Stimulated activated effector memory CD8-positive, alpha-beta T cell treated with anti-CD3 and anti-CD28 coated beads, Interleukin-12 subunit alpha, Interleukin-12 subunit beta, amount 100 ng/mL, for 72 hours (primary cell): ENCODE measurements around the gene GALNT2.

Experiments used
- ATAC-seq: fragments of 150-1000 bp; cut with Tn5 transposase; 2 replicates; pipeline ENCODE4 v1.10.0; 2021
- DNase-seq, 2 donors: peaks; one replicate each; pipeline ENCODE4 v3.0.0; 2021 to 2022; ENCODE audit warnings: low spot score in 2 of 2
- H3K27ac Mint-ChIP-seq: one replicate; pipeline ENCODE4 v1.8.0; 2022; ENCODE audit warnings: mild to moderate bottlenecking, mixed read lengths
- H3K36me3 Mint-ChIP-seq: one replicate; pipeline ENCODE4 v1.8.0; 2022; ENCODE audit warnings: mild to moderate bottlenecking, mixed read lengths
- H3K4me1 Mint-ChIP-seq: one replicate; pipeline ENCODE4 v1.8.0; 2022; ENCODE audit warnings: mixed read lengths
- H3K4me3 Mint-ChIP-seq: one replicate; pipeline ENCODE4 v1.8.0; 2022; ENCODE audit warnings: mild to moderate bottlenecking, mixed read lengths
- H3K9me3 Mint-ChIP-seq: one replicate; pipeline ENCODE4 v1.8.0; 2022; ENCODE audit warnings: mixed read lengths

The GALNT2 gene

GRCh38 chr1:230316864-230317745 lies 250.1 kb downstream of the GALNT2 start:
- H3K27ac Mint-ChIP-seq = no peak overlapping the region
- no peaks in the 10 kb centered on the region for H3K4me1 Mint-ChIP-seq
- no peaks in the 10 kb centered on the region for H3K9me3 Mint-ChIP-seq
- no peak for DNase-seq
- no peak for ATAC-seq
- no peaks in the 10 kb centered on the region for H3K36me3 Mint-ChIP-seq
- no peak overlapping the region for H3K4me3 Mint-ChIP-seq

GRCh38 chr1:230317823-230318819 lies 251.1 kb downstream of the GALNT2 start:
- no peak overlapping the region for H3K27ac Mint-ChIP-seq
- no peaks in the 10 kb centered on the region for H3K9me3 Mint-ChIP-seq
- no peaks in the 10 kb centered on the region for H3K36me3 Mint-ChIP-seq
- H3K4me1 Mint-ChIP-seq = no peaks in the 10 kb centered on the region
- ATAC-seq (no peak), DNase-seq (no peak)
- no peak overlapping the region for H3K4me3 Mint-ChIP-seq

- Mint-ChIP-seq H3K36me3 (no peaks in the 10 kb centered on the region), H3K4me3 (no peak overlapping the region), H3K27ac (no peak overlapping the region), H3K9me3 (no peaks in the 10 kb centered on the region), H3K4me1 (no peaks in the 10 kb centered on the region)
- ATAC-seq (no peak), DNase-seq (no peak)
Measured at GRCh38 chr1:230319014-230319747, 252.1 kb downstream of the GALNT2 start.

GRCh38 chr1:230320804-230321203 lies 253.8 kb downstream of the GALNT2 start:
- H3K27ac Mint-ChIP-seq = no peak overlapping the region
- no peaks in the 10 kb centered on the region for H3K36me3 Mint-ChIP-seq
- no peaks in the 10 kb centered on the region for H3K9me3 Mint-ChIP-seq
- ATAC-seq (no peak), DNase-seq (no peak)
- H3K4me1 Mint-ChIP-seq = no peaks in the 10 kb centered on the region
- H3K4me3 Mint-ChIP-seq = no peak overlapping the region

GRCh38 chr1:230321341-230321740 lies 254.3 kb downstream of the GALNT2 start:
- Mint-ChIP-seq H3K9me3 (no peaks in the 10 kb centered on the region), H3K4me1 (no peaks in the 10 kb centered on the region), H3K4me3 (no peak overlapping the region), H3K27ac (no peak overlapping the region), H3K36me3 (no peaks in the 10 kb centered on the region)
- no peak for ATAC-seq
- DNase-seq = no peak

- Mint-ChIP-seq H3K4me1 (no peaks in the 10 kb centered on the region), H3K36me3 (no peaks in the 10 kb centered on the region), H3K4me3 (no peak overlapping the region), H3K9me3 (no peaks in the 10 kb centered on the region), H3K27ac (no peak overlapping the region)
- DNase-seq (no peak), ATAC-seq (no peak)
Measured at GRCh38 chr1:230321741-230322420, 254.8 kb downstream of the GALNT2 start.

- no peak for ATAC-seq
- no peak for DNase-seq
- Mint-ChIP-seq H3K27ac (no peak overlapping the region), H3K9me3 (no peaks in the 10 kb centered on the region), H3K36me3 (no peaks in the 10 kb centered on the region), H3K4me3 (no peak overlapping the region), H3K4me1 (no peaks in the 10 kb centered on the region)
Measured at GRCh38 chr1:230322421-230322756, 255.4 kb downstream of the GALNT2 start.

- no peak for ATAC-seq
- Mint-ChIP-seq H3K9me3 (no peaks in the 10 kb centered on the region), H3K4me3 (no peak overlapping the region), H3K4me1 (peaks cover 6% of the 10 kb centered on the region), H3K36me3 (no peaks in the 10 kb centered on the region), H3K27ac (no peak overlapping the region)
- no peak for DNase-seq
Measured at GRCh38 chr1:230322967-230323547, 256.0 kb downstream of the GALNT2 start.

GRCh38 chr1:230323686-230324085 lies 256.6 kb downstream of the GALNT2 start:
- H3K36me3 Mint-ChIP-seq = no peaks in the 10 kb centered on the region
- peaks cover 11% of the 10 kb centered on the region for H3K4me1 Mint-ChIP-seq
- H3K9me3 Mint-ChIP-seq = no peaks in the 10 kb centered on the region
- H3K27ac Mint-ChIP-seq = no peak overlapping the region
- no peak for DNase-seq
- H3K4me3 Mint-ChIP-seq = no peak overlapping the region
- no peak for ATAC-seq

- H3K36me3 Mint-ChIP-seq = no peaks in the 10 kb centered on the region
- DNase-seq (no peak), ATAC-seq (peak; percentile 49)
- H3K4me3 Mint-ChIP-seq = peak overlapping the region; percentile 34
- H3K4me1 Mint-ChIP-seq = peaks cover 11% of the 10 kb centered on the region
- H3K27ac Mint-ChIP-seq = no peak overlapping the region
- H3K9me3 Mint-ChIP-seq = no peaks in the 10 kb centered on the region
Measured at GRCh38 chr1:230326971-230327891, 260.2 kb downstream of the GALNT2 start.

- ATAC-seq = peak; percentile 85
- H3K9me3 Mint-ChIP-seq = no peaks in the 10 kb centered on the region
- peak in 1 of 2 donors; percentile 58 for DNase-seq
- peaks cover 11% of the 10 kb centered on the region for H3K4me1 Mint-ChIP-seq
- H3K36me3 Mint-ChIP-seq = no peaks in the 10 kb centered on the region
- peak overlapping the region; percentile 34 for H3K4me3 Mint-ChIP-seq
- H3K27ac Mint-ChIP-seq = no peak overlapping the region
Measured at GRCh38 chr1:230327892-230328284, 260.9 kb downstream of the GALNT2 start.

- no peak overlapping the region for H3K27ac Mint-ChIP-seq
- H3K9me3 Mint-ChIP-seq = no peaks in the 10 kb centered on the region
- H3K4me3 Mint-ChIP-seq = peak overlapping the region; percentile 34
- H3K36me3 Mint-ChIP-seq = no peaks in the 10 kb centered on the region
- ATAC-seq (peak; percentile 61), DNase-seq (no peak)
- H3K4me1 Mint-ChIP-seq = peaks cover 11% of the 10 kb centered on the region
Measured at GRCh38 chr1:230328342-230329015, 261.4 kb downstream of the GALNT2 start.

GRCh38 chr1:230330157-230330556 lies 263.1 kb downstream of the GALNT2 start:
- Mint-ChIP-seq H3K9me3 (no peaks in the 10 kb centered on the region), H3K27ac (no peak overlapping the region), H3K4me1 (peaks cover 11% of the 10 kb centered on the region), H3K36me3 (no peaks in the 10 kb centered on the region), H3K4me3 (no peak overlapping the region)
- ATAC-seq = no peak
- DNase-seq = no peak
